Body of pancreas (tissue), 4 donors: ENCODE data around the gene ARHGAP1.

ENCODE experiments used
- CTCF ChIP-seq, 7 experiments: fragments of 450-650 bp in 4 of 7; fragments of 200-600 bp in 3 of 7; sonication (generic) in 3 of 7; IDR thresholded peaks; one replicate each; pipeline ENCODE4 v1.5.1; 2016 to 2019; ENCODE audit warnings: antibody characterized with exemption in 7 of 7
- POLR2A ChIP-seq, 3 donors: fragments of 450-650 bp; IDR thresholded peaks; one replicate each; pipeline ENCODE4 v1.6.1; 2016; ENCODE audit warnings: antibody characterized with exemption in 3 of 3, mild to moderate bottlenecking in 2 of 3

- TF ChIP-seq CTCF (IDR thresholded peaks at IDR 0.05) (no peak), POLR2A (IDR thresholded peaks at IDR 0.05) (no peak)
Observed at GRCh38 chr11:46741600-46742484, 41.4 kb upstream of the ARHGAP1 start.
